Measurements from ENCODE around the gene CIDEA. TPM values are rescaled to one million over a fixed set of nuclear protein-coding genes. Genes with fewer than 3 reads are reported as not detected.

The CIDEA gene
- total RNA-seq, 1 experiment from 2014 or later: not detected

DNA sequence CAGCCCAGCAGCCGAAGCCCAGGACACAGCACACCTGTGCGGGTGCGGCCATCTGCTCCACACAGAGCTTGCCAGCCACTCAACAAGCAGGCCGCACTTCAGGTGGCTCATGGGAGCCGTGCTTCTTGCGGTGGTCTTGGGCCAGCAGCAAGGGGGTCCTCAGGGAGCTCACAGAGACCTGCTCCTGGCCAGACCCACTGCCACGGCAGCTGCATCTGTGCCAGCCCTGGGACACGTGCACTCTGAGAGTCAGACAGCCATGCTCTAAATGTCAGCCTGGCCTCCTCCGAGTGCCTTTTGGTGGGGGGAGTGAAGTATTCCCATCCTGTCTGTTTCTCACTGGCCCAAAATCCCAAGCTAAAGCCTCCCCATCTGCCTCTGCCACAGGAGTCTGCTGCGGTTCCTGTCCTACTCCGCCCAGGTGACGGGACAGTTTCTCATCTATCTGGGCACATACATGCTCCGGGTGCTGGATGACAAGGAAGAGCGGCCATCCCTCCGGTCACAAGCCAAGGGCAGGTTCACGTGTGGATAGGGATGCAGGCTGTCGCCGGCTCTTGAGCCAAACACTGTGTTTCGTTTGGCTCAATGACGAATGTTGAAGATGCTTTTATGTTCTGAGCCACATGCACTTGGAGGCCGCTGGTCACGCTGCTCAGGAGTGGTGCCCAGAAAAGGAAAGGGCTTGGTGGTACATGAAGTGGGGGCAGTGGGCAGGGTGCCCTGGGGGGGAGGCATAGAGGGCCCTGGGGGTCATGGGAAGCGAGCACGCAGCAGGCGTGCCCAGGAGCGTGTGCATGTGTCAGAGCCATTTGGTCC is 22.8 kb downstream of the CIDEA start:
- no peaks in the 10 kb centered on the region for H3K9me2 ChIP-seq (replicated peaks; ENCODE audit: insufficient read depth, low read length)
- H3K4me1 ChIP-seq (ENCODE audit: low read length): no peaks in the 10 kb centered on the region
- H3K79me2 ChIP-seq (ENCODE audit: low read length): no peaks in the 10 kb centered on the region
- H3K4me2 ChIP-seq (ENCODE audit: low read depth, low read length, poor library complexity, severe bottlenecking): no peak overlapping the region
- no peak for DNase-seq
- H3K4me3 ChIP-seq (ENCODE audit: low read length): no peak overlapping the region
- no peak overlapping the region for H2AFZ ChIP-seq (ENCODE audit: low read length)
- H3K27ac ChIP-seq (ENCODE audit: low read length): no peak overlapping the region
- H3K27me3 ChIP-seq (ENCODE audit: low read length): no peaks in the 10 kb centered on the region
- no peaks in the 10 kb centered on the region for H3K9me3 ChIP-seq (ENCODE audit: low read length)
- no peaks in the 10 kb centered on the region for H3K36me3 ChIP-seq (ENCODE audit: insufficient read depth, low read length)
- H3K9ac ChIP-seq (ENCODE audit: low read length): no peak overlapping the region
- H4K20me1 ChIP-seq (ENCODE audit: insufficient read depth, low read depth, low read length): no peaks in the 10 kb centered on the region

DNA sequence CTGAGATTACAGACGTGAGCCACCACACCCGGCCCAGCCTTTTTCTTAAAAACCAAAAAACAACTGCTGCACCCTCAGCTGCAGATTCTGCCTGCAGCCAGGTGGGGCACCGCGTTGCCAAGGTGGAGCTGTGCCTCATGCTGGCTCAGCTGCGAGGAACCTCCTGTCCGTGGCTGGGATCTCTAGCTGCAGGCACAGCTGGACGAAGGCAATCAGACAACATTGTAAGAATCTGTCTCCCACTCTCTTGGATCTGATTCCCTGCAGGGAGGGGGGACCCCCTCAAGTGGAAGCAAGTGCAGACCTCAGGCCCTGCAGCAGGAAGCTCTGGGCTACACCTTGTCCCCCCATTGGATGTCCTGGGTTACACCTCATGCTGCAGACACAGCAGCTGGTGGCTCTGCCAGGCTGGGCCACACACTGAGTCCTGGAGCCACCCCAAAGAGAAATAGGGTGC is 24.1 kb downstream of the CIDEA start:
- no peak overlapping the region for H3K4me2 ChIP-seq (ENCODE audit: low read depth, low read length, poor library complexity, severe bottlenecking)
- H3K79me2 ChIP-seq (ENCODE audit: low read length): no peaks in the 10 kb centered on the region
- H2AFZ ChIP-seq (ENCODE audit: low read length): no peak overlapping the region
- H3K9ac ChIP-seq (ENCODE audit: low read length): no peak overlapping the region
- H3K4me1 ChIP-seq (ENCODE audit: low read length): no peaks in the 10 kb centered on the region
- H4K20me1 ChIP-seq (ENCODE audit: insufficient read depth, low read depth, low read length): no peaks in the 10 kb centered on the region
- peak; percentile 47 for DNase-seq
- no peaks in the 10 kb centered on the region for H3K27me3 ChIP-seq (ENCODE audit: low read length)
- H3K27ac ChIP-seq (ENCODE audit: low read length): no peak overlapping the region
- no peak overlapping the region for H3K4me3 ChIP-seq (ENCODE audit: low read length)
- no peaks in the 10 kb centered on the region for H3K9me3 ChIP-seq (ENCODE audit: low read length)
- no peaks in the 10 kb centered on the region for H3K9me2 ChIP-seq (replicated peaks; ENCODE audit: insufficient read depth, low read length)
- no peaks in the 10 kb centered on the region for H3K36me3 ChIP-seq (ENCODE audit: insufficient read depth, low read length)

DNA sequence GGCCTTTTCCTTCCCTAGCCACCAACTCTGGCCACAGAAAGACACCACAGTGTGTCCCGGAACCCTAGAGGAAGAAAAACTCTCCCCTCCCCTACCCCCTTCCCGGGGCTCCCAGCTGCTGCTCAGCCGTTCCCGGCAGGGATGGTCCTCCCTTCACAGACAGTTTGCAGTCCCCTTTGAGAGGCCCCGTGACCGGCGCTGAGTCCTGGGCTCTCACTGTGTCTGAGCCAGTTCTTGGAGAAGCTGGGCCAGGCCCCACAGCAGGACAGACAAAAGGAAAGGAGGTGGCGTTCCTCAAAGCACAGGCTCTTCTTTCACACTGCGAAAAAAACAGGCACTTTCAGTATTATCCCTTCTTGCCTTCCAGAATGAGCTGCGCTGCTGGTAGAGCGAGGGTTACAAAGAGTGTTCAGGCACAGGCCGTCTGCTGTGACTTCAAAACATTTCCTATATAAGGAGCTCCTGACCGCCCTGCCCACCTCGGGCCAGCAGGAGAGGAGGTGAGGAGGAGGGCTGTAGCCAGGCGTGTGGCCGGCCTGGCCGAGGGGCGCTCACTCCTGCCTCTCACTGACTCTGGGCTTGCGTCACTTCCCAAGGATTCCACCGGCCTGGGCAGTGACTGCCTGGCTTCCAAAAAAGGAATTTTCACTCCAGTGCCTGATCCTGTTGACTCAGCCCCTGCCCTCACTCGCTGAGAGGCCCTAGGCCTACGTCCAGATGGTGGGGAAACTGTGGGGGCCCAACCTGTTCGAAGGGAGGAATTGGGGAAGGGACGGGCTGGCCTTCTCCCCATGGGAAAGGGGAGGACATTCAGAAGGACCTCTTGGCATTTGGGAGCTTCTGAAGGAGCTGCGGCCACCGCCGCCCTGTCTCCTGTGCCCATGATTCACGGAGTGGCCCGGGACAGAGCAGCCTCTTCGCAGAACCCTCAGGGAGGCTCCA is 24.9 kb downstream of the CIDEA start:
- Histone ChIP-seq H3K27ac (ENCODE audit: low read length) (no peak overlapping the region), H4K20me1 (ENCODE audit: insufficient read depth, low read depth, low read length) (no peaks in the 10 kb centered on the region), H3K9me3 (ENCODE audit: low read length) (no peaks in the 10 kb centered on the region), H2AFZ (ENCODE audit: low read length) (no peak overlapping the region), H3K4me1 (ENCODE audit: low read length) (no peaks in the 10 kb centered on the region), H3K36me3 (ENCODE audit: insufficient read depth, low read length) (no peaks in the 10 kb centered on the region), H3K79me2 (ENCODE audit: low read length) (no peaks in the 10 kb centered on the region), H3K27me3 (ENCODE audit: low read length) (no peaks in the 10 kb centered on the region), H3K9ac (ENCODE audit: low read length) (no peak overlapping the region), H3K4me2 (ENCODE audit: low read depth, low read length, poor library complexity, severe bottlenecking) (no peak overlapping the region), H3K4me3 (ENCODE audit: low read length) (no peak overlapping the region), H3K9me2 (replicated peaks; ENCODE audit: insufficient read depth, low read length) (no peaks in the 10 kb centered on the region)
- no peak for DNase-seq

DNA sequence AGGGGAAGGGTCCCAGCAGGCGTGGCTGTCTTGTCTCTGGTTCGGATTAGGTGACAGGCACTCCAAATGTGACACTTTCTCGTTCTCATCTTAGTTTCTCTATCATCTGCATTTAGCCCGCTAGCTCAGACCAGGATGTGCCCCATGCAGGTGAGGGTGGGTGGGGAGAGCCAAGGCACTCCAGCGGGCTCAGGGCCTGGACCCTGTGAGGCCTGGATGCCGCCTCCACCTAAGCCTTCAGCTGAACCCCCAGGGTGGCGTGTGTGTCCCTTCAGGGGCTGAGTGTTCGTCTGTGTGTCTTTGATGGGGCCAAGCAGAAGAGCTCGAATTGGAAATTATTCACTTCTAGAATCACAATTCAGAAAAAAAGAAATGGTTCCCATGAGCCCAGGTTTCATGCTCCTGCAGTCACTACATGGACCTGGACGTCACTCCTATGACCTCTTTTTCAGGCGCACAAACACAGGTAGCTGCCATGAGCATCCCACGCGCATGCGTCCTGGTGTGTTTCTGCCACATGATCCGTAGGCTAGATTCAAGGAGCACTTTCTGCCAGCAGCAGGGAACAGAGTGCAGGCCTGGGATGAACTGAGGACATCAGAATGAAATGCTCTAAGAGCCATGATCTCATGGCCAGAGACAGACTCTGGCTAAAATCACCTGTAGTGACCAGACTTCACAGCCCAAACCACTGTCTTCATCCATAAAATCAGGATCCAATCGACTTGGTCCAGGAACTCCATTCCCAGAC is 25.8 kb downstream of the CIDEA start:
- Histone ChIP-seq H3K4me3 (ENCODE audit: low read length) (no peak overlapping the region), H3K36me3 (ENCODE audit: insufficient read depth, low read length) (no peaks in the 10 kb centered on the region), H2AFZ (ENCODE audit: low read length) (no peak overlapping the region), H3K9me2 (replicated peaks; ENCODE audit: insufficient read depth, low read length) (no peaks in the 10 kb centered on the region), H3K9ac (ENCODE audit: low read length) (no peak overlapping the region), H3K27ac (ENCODE audit: low read length) (no peak overlapping the region), H3K79me2 (ENCODE audit: low read length) (no peaks in the 10 kb centered on the region), H4K20me1 (ENCODE audit: insufficient read depth, low read depth, low read length) (no peaks in the 10 kb centered on the region), H3K9me3 (ENCODE audit: low read length) (no peaks in the 10 kb centered on the region), H3K4me1 (ENCODE audit: low read length) (no peaks in the 10 kb centered on the region), H3K4me2 (ENCODE audit: low read depth, low read length, poor library complexity, severe bottlenecking) (no peak overlapping the region), H3K27me3 (ENCODE audit: low read length) (no peaks in the 10 kb centered on the region)
- no peak for DNase-seq

DNA sequence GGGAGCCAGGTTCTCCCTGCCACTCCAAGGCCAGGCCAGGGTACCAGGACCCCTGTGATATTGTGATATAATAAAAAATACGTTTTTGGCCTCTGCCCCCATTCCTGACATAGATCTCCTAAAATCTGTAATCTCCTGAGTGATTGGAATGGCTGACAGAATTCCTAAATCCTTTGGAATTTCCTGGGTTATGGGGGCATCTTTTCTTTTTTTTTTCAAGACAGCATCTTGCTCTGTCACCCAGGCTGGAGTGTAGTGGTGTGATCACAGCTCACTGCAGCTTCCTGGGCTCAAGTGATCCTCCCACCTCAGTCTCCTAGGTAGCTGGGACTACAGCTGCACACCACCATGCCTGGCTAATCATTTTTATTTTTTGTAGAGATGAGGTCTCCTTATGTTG is 27.7 kb downstream of the CIDEA start:
- Histone ChIP-seq H3K9ac (ENCODE audit: low read length) (no peak overlapping the region), H2AFZ (ENCODE audit: low read length) (no peak overlapping the region), H3K4me1 (ENCODE audit: low read length) (no peaks in the 10 kb centered on the region), H3K27ac (ENCODE audit: low read length) (no peak overlapping the region), H4K20me1 (ENCODE audit: insufficient read depth, low read depth, low read length) (no peaks in the 10 kb centered on the region), H3K79me2 (ENCODE audit: low read length) (no peaks in the 10 kb centered on the region), H3K27me3 (ENCODE audit: low read length) (no peaks in the 10 kb centered on the region), H3K4me2 (ENCODE audit: low read depth, low read length, poor library complexity, severe bottlenecking) (no peak overlapping the region), H3K9me3 (ENCODE audit: low read length) (no peaks in the 10 kb centered on the region), H3K4me3 (ENCODE audit: low read length) (no peak overlapping the region), H3K36me3 (ENCODE audit: insufficient read depth, low read length) (no peaks in the 10 kb centered on the region), H3K9me2 (replicated peaks; ENCODE audit: insufficient read depth, low read length) (no peaks in the 10 kb centered on the region)
- DNase-seq: no peak

DNA sequence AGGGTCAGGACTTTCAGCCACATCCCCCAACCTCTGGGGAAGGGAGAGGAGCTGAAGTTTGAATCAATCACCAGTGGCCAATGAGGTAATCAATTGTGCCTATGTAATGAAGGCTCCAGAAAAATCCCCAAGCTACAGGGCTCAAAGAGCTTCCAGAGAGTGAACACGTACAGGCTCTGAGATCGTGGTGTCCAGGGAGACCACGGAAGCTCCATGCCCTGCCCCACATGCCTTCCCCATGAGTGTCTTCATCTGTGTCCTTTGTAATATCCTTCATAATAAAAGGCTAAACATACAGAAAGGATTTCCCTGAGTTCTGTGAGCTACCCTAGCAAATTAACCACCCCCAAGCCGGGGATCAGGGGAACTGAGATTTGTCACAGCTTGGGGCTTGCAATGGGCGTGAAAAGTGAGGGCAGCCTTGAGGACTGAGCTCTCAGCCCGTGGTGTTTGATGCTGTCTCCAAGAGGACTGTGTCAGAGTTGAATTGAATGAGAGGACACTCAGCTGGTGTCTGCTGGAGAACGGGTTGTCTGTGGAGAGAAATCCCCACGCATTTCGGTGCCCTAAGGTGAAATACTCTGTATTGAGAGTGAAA is 28.4 kb downstream of the CIDEA start:
- no peaks in the 10 kb centered on the region for H3K4me1 ChIP-seq (ENCODE audit: low read length)
- no peak for DNase-seq
- no peak overlapping the region for H3K4me3 ChIP-seq (ENCODE audit: low read length)
- H3K27ac ChIP-seq (ENCODE audit: low read length): no peak overlapping the region
- no peak overlapping the region for H3K4me2 ChIP-seq (ENCODE audit: low read depth, low read length, poor library complexity, severe bottlenecking)
- no peaks in the 10 kb centered on the region for H4K20me1 ChIP-seq (ENCODE audit: insufficient read depth, low read depth, low read length)
- H3K27me3 ChIP-seq (ENCODE audit: low read length): no peaks in the 10 kb centered on the region
- H3K79me2 ChIP-seq (ENCODE audit: low read length): no peaks in the 10 kb centered on the region
- H3K9ac ChIP-seq (ENCODE audit: low read length): no peak overlapping the region
- H2AFZ ChIP-seq (ENCODE audit: low read length): no peak overlapping the region
- H3K36me3 ChIP-seq (ENCODE audit: insufficient read depth, low read length): no peaks in the 10 kb centered on the region
- no peaks in the 10 kb centered on the region for H3K9me3 ChIP-seq (ENCODE audit: low read length)
- H3K9me2 ChIP-seq (replicated peaks; ENCODE audit: insufficient read depth, low read length): no peaks in the 10 kb centered on the region

DNA sequence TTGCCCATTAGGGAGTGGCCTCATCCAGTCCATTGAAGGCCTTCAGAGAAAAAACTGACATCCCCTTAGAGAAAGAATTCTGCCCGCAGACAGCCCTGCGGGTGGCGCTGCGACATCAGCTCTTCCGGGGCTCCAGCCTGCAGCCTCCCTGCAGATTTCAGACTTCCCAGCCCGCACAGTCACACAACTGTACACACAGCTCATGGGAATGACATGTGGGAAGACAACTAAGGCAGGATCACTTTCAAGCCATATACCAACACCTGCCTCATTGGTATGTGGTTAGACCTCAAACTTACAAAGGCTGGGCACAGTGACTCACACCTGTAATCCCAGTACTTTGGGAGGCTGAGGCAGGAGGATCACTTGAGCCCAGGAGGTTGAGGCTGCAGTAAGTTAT is 29.1 kb downstream of the CIDEA start:
- no peak overlapping the region for H2AFZ ChIP-seq (ENCODE audit: low read length)
- H3K27ac ChIP-seq (ENCODE audit: low read length): no peak overlapping the region
- no peak overlapping the region for H3K4me3 ChIP-seq (ENCODE audit: low read length)
- no peaks in the 10 kb centered on the region for H3K36me3 ChIP-seq (ENCODE audit: insufficient read depth, low read length)
- H3K4me1 ChIP-seq (ENCODE audit: low read length): no peaks in the 10 kb centered on the region
- DNase-seq: no peak
- no peaks in the 10 kb centered on the region for H3K27me3 ChIP-seq (ENCODE audit: low read length)
- no peak overlapping the region for H3K4me2 ChIP-seq (ENCODE audit: low read depth, low read length, poor library complexity, severe bottlenecking)
- no peaks in the 10 kb centered on the region for H3K79me2 ChIP-seq (ENCODE audit: low read length)
- no peaks in the 10 kb centered on the region for H3K9me2 ChIP-seq (replicated peaks; ENCODE audit: insufficient read depth, low read length)
- no peak overlapping the region for H3K9ac ChIP-seq (ENCODE audit: low read length)
- H3K9me3 ChIP-seq (ENCODE audit: low read length): no peaks in the 10 kb centered on the region
- H4K20me1 ChIP-seq (ENCODE audit: insufficient read depth, low read depth, low read length): no peaks in the 10 kb centered on the region
